ENCODE data around the gene MYF5. TPM values are rescaled to one million over a fixed set of nuclear protein-coding genes. Genes with fewer than 3 reads are reported as not detected.

Gene MYF5
- total RNA-seq, 2 donors from 2014 or later: 4.1 TPM; not detected in 1

GRCh38 chr12:80720516-80720915, 3.8 kb downstream of the MYF5 start:
- Histone ChIP-seq H3K4me3 (no peak overlapping the region), H3K27me3 (replicated peaks; ENCODE audit: insufficient read depth) (no peaks in the 10 kb centered on the region), H3K27ac (no peak overlapping the region), H3K36me3 (no peaks in the 10 kb centered on the region), H3K4me1 (replicated peaks) (no peaks in the 10 kb centered on the region), H3K9me3 (no peaks in the 10 kb centered on the region)
- intact Hi-C loops (cut with DNase I): no loop called here
- 96% methylated on average over 1 of the region's 1 CpG for WGBS
- TF ChIP-seq CTCF (IDR thresholded peaks at IDR 0.05): no peak
- TF ChIP-seq POLR2AphosphoS5 (IDR thresholded peaks at IDR 0.05): no peak
- TF ChIP-seq POLR2A (IDR thresholded peaks at IDR 0.05): no peak
- no peak for DNase-seq (ENCODE audit: low spot score)

GRCh38 chr12:80721326-80721725, 4.6 kb downstream of the MYF5 start:
- DNase-seq (ENCODE audit: low spot score): no peak
- 85% methylated on average over 3 of the region's 3 CpGs for WGBS
- no peak overlapping the region for H3K4me3 ChIP-seq
- intact Hi-C loops (cut with DNase I): no loop called here
- TF ChIP-seq POLR2A (IDR thresholded peaks at IDR 0.05) (no peak), POLR2AphosphoS5 (IDR thresholded peaks at IDR 0.05) (no peak), CTCF (IDR thresholded peaks at IDR 0.05) (no peak)
- H3K27ac ChIP-seq: no peak overlapping the region
- no peaks in the 10 kb centered on the region for H3K27me3 ChIP-seq (replicated peaks; ENCODE audit: insufficient read depth)
- no peaks in the 10 kb centered on the region for H3K36me3 ChIP-seq
- no peaks in the 10 kb centered on the region for H3K4me1 ChIP-seq (replicated peaks)
- H3K9me3 ChIP-seq: no peaks in the 10 kb centered on the region

- no peak for TF ChIP-seq POLR2A (IDR thresholded peaks at IDR 0.05)
- no peak for TF ChIP-seq POLR2AphosphoS5 (IDR thresholded peaks at IDR 0.05)
- TF ChIP-seq CTCF (IDR thresholded peaks at IDR 0.05): no peak
- intact Hi-C loops (cut with DNase I): no loop called here
- H3K9me3 ChIP-seq: no peaks in the 10 kb centered on the region
- DNase-seq (ENCODE audit: low spot score): no peak
- H3K4me3 ChIP-seq: no peak overlapping the region
- H3K4me1 ChIP-seq (replicated peaks): no peaks in the 10 kb centered on the region
- no peak overlapping the region for H3K27ac ChIP-seq
- H3K36me3 ChIP-seq: no peaks in the 10 kb centered on the region
- no peaks in the 10 kb centered on the region for H3K27me3 ChIP-seq (replicated peaks; ENCODE audit: insufficient read depth)
- 68% methylated on average over 6 of the region's 6 CpGs for WGBS
Observed at GRCh38 chr12:80745851-80746505, 29.3 kb downstream of the MYF5 start.

GRCh38 chr12:80747800-80748199, 31.1 kb downstream of the MYF5 start:
- no peaks in the 10 kb centered on the region for H3K9me3 ChIP-seq
- no peak overlapping the region for H3K27ac ChIP-seq
- no peaks in the 10 kb centered on the region for H3K4me1 ChIP-seq (replicated peaks)
- TF ChIP-seq POLR2A (IDR thresholded peaks at IDR 0.05): no peak
- TF ChIP-seq CTCF (IDR thresholded peaks at IDR 0.05): no peak
- no peak for TF ChIP-seq POLR2AphosphoS5 (IDR thresholded peaks at IDR 0.05)
- DNase-seq (ENCODE audit: low spot score): no peak
- intact Hi-C loops (cut with DNase I): no loop called here
- 44% methylated on average over 2 of the region's 2 CpGs for WGBS
- no peak overlapping the region for H3K4me3 ChIP-seq
- H3K27me3 ChIP-seq (replicated peaks; ENCODE audit: insufficient read depth): no peaks in the 10 kb centered on the region
- no peaks in the 10 kb centered on the region for H3K36me3 ChIP-seq

- 40% methylated on average over 2 of the region's 2 CpGs for WGBS
- H3K27me3 ChIP-seq (replicated peaks; ENCODE audit: insufficient read depth): no peaks in the 10 kb centered on the region
Observed at GRCh38 chr12:80749456-80749855, 32.7 kb downstream of the MYF5 start.

More at GRCh38 chr12:80749456-80749855, 32.7 kb downstream of the MYF5 start:
- no peaks in the 10 kb centered on the region for H3K36me3 ChIP-seq
- H3K9me3 ChIP-seq: no peaks in the 10 kb centered on the region
- TF ChIP-seq CTCF (IDR thresholded peaks at IDR 0.05) (no peak), POLR2A (IDR thresholded peaks at IDR 0.05) (no peak), POLR2AphosphoS5 (IDR thresholded peaks at IDR 0.05) (no peak)
- H3K27ac ChIP-seq: no peak overlapping the region
- DNase-seq (ENCODE audit: low spot score): no peak
- intact Hi-C loops (cut with DNase I): no loop called here
- no peaks in the 10 kb centered on the region for H3K4me1 ChIP-seq (replicated peaks)
- no peak overlapping the region for H3K4me3 ChIP-seq

Data from prostate gland (tissue), 2 donors.